Calu3 (cell line): Measurements from ENCODE around the gene TRPC4. TPM values are rescaled to one million over a fixed set of nuclear protein-coding genes. Genes with fewer than 3 reads are reported as not detected.

Experiments used
- BruUV-seq: library from RNA; stranded (reverse); fragments of 400-500 nt; replicated peaks from 2 replicates; lab custom pipeline; 2021; lab: Mats Ljungman, UMichigan
- CTCF ChIA-PET: fragments of 300-600 bp; sonication (Branson Sonifier 250); formaldehyde crosslinking; loops from one replicate; lab custom pipeline; 2022; ENCODE audit warnings: antibody characterized with exemption; lab: Charles Lee
- DNase-seq: peaks from one replicate; pipeline ENCODE4 v3.0.0; 2022
- H3K27ac Mint-ChIP-seq: one replicate; pipeline ENCODE4 v1.8.0; 2022; ENCODE audit warnings: mixed read lengths; ENCODE audit not compliant: unreplicated experiment
- H3K27me3 Mint-ChIP-seq: one replicate; pipeline ENCODE4 v1.8.0; 2022; ENCODE audit warnings: mixed read lengths; ENCODE audit not compliant: unreplicated experiment
- H3K36me3 Mint-ChIP-seq: one replicate; pipeline ENCODE4 v1.8.0; 2022; ENCODE audit warnings: mild to moderate bottlenecking, moderate library complexity, mixed read lengths; ENCODE audit not compliant: insufficient read depth, unreplicated experiment
- H3K4me1 Mint-ChIP-seq: one replicate; pipeline ENCODE4 v1.8.0; 2022; ENCODE audit warnings: mild to moderate bottlenecking, low read depth, mixed read lengths; ENCODE audit not compliant: unreplicated experiment
- H3K4me3 Mint-ChIP-seq: one replicate; pipeline ENCODE4 v1.8.0; 2022; ENCODE audit warnings: mild to moderate bottlenecking, low read depth, moderate library complexity, mixed read lengths; ENCODE audit not compliant: unreplicated experiment
- H3K9me3 Mint-ChIP-seq: one replicate; pipeline ENCODE4 v1.8.0; 2022; ENCODE audit warnings: low read depth, mixed read lengths; ENCODE audit not compliant: unreplicated experiment
- intact Hi-C: fragments of 100-400 bp; cut with micrococcal nuclease; formaldehyde crosslinking; loops from one replicate; pipeline ENCODE4 v1.10.0; 2022; ENCODE audit not compliant: unreplicated experiment
- total RNA-seq: library from RNA; stranded (reverse); gene quantifications from 2 replicates; pipeline ENCODE4 v1.2.3, GENCODE V29; 2022
- TF ChIP-seq, protein P1 (sequence below): fragments of 200-600 bp; IDR thresholded peaks from one replicate; pipeline ENCODE4 v1.8.0; 2022; ENCODE audit warnings: antibody characterized with exemption; ENCODE audit not compliant: unreplicated experiment

TRPC4 gene
- total RNA-seq, 1 experiment from 2014 or later, result not detected

DNA sequence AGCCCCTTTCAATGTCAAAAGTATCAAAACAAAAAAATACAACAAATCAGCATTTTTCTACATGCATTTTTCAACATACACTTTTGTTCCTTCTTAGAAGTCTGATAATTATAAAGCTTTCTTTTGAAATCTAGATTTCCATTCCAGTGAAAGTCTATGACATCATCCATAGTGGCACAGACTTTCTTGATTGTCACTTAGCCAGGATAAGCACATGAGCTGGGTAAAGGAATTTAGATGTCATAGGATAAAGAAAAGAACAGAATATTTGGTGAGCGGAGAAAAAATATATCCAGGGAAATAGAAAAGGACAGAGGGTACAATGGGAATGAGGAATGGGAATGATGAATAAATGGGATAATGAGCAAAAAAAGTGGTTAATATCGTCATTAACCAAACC, 15.1 kb upstream of the TRPC4 start:
- no peak for DNase-seq
- TF ChIP-seq, protein P1, sequence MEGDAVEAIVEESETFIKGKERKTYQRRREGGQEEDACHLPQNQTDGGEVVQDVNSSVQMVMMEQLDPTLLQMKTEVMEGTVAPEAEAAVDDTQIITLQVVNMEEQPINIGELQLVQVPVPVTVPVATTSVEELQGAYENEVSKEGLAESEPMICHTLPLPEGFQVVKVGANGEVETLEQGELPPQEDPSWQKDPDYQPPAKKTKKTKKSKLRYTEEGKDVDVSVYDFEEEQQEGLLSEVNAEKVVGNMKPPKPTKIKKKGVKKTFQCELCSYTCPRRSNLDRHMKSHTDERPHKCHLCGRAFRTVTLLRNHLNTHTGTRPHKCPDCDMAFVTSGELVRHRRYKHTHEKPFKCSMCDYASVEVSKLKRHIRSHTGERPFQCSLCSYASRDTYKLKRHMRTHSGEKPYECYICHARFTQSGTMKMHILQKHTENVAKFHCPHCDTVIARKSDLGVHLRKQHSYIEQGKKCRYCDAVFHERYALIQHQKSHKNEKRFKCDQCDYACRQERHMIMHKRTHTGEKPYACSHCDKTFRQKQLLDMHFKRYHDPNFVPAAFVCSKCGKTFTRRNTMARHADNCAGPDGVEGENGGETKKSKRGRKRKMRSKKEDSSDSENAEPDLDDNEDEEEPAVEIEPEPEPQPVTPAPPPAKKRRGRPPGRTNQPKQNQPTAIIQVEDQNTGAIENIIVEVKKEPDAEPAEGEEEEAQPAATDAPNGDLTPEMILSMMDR, result no peak
- Mint-ChIP-seq H3K36me3 (no peaks in the 10 kb centered on the region), H3K27me3 (peaks cover 12% of the 10 kb centered on the region), H3K27ac (no peak overlapping the region), H3K9me3 (no peaks in the 10 kb centered on the region), H3K4me3 (no peak overlapping the region), H3K4me1 (peaks cover 8% of the 10 kb centered on the region)
- no TSS peak for BruUV-seq
- CTCF ChIA-PET, result no interaction called here
- intact Hi-C loops, result no loop called here

DNA sequence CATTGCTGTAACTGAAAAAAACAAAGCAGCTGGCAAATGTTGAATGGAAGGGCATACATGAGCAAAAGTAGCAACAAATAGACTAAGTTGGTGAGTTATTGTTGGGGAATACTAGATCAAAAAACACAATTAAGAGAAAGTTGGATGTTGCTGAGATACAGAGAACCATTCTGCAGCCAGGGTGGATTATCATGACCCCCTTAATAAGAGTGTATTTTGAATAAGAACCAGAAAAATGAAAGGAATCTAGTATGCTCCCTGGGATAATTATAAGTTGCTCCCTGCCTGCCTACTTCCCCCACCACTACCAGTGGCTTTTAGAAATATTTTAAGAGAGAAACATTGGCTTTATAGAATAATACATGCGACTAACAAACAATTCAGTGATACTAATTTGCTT, 14.5 kb upstream of the TRPC4 start:
- intact Hi-C loops, result no loop called here
- H3K9me3 Mint-ChIP-seq, result no peaks in the 10 kb centered on the region
- peaks cover 5% of the 10 kb centered on the region for H3K4me1 Mint-ChIP-seq
- BruUV-seq, result no TSS peak
- H3K27me3 Mint-ChIP-seq, result peaks cover 12% of the 10 kb centered on the region
- no peak overlapping the region for H3K27ac Mint-ChIP-seq
- no peak overlapping the region for H3K4me3 Mint-ChIP-seq
- TF ChIP-seq, protein P1, result no peak
- DNase-seq, result no peak
- CTCF ChIA-PET, result no interaction called here
- no peaks in the 10 kb centered on the region for H3K36me3 Mint-ChIP-seq

DNA sequence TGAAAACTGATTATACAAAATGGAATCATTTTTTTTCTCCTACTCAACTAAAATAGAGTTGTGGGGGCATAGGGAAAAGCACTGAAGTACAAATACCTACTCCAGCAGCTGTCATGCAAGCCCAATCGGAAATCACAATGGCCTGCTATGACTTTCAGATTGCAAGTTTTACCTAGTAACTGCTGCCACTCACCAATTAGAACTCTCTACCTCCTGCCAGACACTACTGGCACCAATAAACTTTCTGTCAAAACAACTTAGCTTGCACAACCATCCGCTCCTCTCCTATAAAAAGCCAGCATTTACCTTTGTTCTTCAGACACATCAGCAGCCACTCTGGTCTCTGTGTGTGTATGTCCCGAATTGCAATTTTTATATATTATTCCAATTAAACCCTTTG, 9.3 kb upstream of the TRPC4 start:
- BruUV-seq, result no TSS peak

DNA sequence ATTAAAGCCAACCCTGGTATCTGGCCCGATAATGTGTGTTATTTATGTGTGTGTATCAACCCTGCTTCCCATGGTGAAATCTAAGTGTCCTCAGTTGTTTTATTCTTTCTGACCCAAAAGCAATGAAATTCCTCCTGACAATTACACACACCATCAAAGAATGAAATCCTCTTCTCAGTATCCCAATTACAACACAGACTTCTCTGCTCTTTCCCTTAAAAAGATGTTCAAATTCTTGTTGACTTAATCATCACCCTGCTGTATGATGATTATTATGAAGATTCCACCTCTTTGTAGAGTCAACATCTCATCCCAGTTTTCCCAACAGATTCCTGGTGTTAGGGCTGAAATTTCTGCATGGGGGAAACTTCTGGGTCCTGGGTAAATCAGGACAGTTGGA, 8.9 kb upstream of the TRPC4 start:
- no peaks in the 10 kb centered on the region for H3K27me3 Mint-ChIP-seq
- no peak overlapping the region for H3K27ac Mint-ChIP-seq
- H3K9me3 Mint-ChIP-seq, result no peaks in the 10 kb centered on the region
- H3K4me1 Mint-ChIP-seq, result no peaks in the 10 kb centered on the region
- CTCF ChIA-PET, result no interaction called here
- H3K36me3 Mint-ChIP-seq, result no peaks in the 10 kb centered on the region
- no peak for DNase-seq
- BruUV-seq, result no TSS peak
- intact Hi-C loops, result no loop called here
- TF ChIP-seq, protein P1, result no peak
- no peak overlapping the region for H3K4me3 Mint-ChIP-seq

More for the DNA sequence above, 9.3 kb upstream of the TRPC4 start:
- CTCF ChIA-PET, result no interaction called here
- Mint-ChIP-seq H3K36me3 (no peaks in the 10 kb centered on the region), H3K4me3 (no peak overlapping the region), H3K27me3 (no peaks in the 10 kb centered on the region), H3K4me1 (no peaks in the 10 kb centered on the region), H3K27ac (no peak overlapping the region), H3K9me3 (no peaks in the 10 kb centered on the region)
- intact Hi-C loops, result no loop called here
- DNase-seq, result no peak
- TF ChIP-seq, protein P1, result no peak
